Activated CD4-positive, alpha-beta T cell treated with anti-CD3 and anti-CD28 coated beads, Interleukin-2, Interleukin-6, amounts not matched to agents 100 ng/mL and 50 ng/mL, durations not matched to agents 16 hours and 8 hours (primary cell): ENCODE results near the gene SNAPIN.
"Not testable (repeated sequence)": the region's sequence is repeated elsewhere in the genome, so short reads cannot be mapped to it uniquely, and the experiment has no call there.

Experiments
- DNase-seq: peaks from one replicate; pipeline ENCODE4 v3.0.0-alpha.2; 2020

SNAPIN gene

DNA sequence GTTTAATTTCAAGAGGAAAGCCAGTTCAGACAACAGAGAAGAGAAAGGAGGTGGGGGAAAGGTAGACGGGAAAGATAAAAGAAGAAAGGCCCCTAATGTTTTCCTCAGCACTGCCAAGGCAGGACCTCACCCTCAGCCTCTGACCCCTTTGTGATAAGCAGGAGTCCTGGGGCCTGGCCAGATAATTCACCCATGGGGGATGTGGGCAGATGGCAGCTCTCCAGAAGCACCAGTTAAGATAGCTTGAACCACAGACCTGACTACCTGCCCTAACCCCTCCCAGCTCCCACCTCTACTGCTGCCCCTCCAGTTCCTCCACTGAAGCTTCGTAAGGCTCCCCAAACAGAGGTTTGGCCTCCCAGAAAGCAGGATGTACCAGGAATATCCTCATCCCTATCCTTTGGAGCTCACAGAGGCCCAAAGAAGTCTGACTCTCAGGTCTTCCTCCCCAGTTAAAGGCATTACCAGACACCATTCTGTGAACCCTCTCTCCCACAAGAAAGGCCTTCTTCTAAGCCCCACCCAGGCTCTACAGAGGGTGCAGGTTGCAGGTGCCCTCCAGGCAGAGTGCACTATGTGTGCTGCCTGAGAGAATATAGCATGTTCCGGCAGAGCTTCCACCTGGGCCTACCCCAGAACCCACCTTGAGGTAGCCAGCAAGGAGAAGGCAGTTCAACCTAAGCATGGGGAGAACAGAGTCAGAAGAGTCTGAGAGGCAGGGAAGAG is 9.2 kb upstream of the SNAPIN start:
- DNase-seq, result no peak

DNA sequence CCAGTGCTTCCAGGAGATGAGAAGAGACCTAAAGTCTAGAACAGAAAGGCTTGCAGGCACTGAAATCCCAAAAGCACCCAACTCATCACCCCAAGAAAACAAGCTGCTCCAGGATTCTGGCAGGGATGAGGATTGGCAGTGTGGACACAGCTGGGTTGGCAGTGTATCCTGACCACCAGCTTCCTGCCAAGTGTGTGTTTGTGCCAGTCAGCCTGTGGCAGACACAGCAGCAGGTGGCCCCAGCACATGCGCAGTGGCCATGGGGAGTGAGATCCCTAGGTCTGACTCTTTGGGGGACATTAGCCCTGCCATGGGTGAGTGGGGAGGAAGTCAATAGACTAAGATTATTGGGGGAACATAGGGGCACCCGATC is 8.7 kb upstream of the SNAPIN start:
- no peak for DNase-seq

DNA sequence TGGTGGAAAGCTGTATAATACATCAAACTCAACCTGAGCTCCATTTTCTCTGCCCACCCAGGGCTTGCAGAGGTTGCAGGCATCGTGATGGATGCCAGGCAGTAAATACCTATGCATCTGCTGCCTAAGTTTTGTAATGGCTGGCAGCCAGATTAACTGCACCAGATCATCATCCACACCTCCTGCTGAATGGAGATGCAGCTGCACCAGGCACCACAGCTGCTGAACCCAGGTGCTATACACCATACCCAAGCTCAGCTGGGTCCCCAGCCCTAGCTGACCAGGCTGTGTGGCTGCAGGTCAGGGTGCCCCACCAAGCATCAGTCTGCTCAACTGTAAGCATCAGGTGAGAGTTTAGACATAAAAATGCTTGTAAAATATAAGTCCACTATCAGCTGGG is 6.7 kb upstream of the SNAPIN start:
- no peak for DNase-seq

DNA sequence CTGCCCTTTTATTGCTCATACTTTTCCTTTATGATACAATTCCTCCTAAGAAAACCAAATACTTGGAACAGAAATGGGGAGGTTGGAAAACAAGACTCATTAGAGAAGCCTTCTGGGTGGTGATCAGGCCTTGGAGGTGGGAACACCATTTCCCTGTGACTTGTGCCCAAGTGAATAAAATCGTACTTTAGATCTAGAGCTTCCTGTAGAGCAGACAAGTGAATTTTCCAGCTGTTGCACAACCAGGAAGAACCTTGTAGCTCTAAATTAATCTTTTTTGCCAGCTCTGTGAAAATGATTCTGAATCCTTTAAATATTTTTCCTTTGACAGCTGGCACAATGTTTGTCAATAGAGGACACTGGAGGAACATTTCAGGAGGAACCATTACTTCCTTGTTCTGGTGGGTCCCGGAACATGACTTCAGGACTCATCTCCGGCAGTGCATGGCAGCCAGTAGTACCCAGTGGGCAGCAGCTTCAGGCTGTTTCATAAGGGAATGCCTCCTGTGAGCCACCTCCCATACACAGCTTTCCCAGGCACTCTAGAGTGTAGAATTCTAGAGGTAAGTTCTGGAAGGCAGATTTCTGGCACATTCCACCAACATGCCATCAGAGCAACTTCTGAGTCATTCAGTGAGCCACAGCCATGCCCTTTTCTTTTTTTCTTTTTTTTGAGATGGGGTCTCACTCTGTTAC is 5.5 kb upstream of the SNAPIN start:
- no peak for DNase-seq

DNA sequence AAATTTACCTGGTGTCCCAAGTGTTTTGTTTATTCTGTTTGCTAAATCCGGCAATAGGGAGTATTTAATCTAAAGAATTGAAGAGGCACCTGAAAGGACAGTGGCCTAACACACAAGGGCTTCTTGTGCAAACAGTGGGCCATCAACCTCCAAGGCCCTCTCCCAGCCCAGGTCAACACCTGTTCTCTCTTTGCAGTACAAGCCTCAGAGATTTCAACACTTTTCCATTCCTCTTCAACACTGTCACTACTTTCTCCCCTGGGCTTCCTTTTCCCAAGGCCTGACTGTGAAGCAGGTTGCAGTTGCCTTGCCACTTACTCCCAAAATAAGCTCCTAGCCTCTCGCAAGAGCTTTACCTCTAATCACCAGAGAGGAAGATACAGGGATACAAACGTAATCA is 3.2 kb upstream of the SNAPIN start:
- no peak for DNase-seq

DNA sequence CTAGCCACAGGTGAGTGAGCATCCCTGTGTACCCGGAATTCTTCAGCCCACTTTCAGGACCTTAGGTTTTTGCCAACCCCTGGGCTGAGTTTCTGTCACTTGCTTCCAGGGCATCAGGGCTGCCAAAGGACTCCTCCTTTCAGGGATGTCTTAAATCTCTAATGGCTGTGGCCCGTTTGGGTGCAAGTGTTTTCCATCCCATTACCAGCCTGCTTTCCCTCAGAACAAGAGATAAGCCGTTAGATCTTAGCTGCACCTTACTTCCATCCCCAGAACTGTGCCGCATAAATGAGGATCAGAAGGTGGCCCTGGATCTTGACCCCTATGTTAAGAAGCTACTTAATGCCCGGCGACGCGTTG is 652 bp downstream of the SNAPIN start:
- no peak for DNase-seq

DNA sequence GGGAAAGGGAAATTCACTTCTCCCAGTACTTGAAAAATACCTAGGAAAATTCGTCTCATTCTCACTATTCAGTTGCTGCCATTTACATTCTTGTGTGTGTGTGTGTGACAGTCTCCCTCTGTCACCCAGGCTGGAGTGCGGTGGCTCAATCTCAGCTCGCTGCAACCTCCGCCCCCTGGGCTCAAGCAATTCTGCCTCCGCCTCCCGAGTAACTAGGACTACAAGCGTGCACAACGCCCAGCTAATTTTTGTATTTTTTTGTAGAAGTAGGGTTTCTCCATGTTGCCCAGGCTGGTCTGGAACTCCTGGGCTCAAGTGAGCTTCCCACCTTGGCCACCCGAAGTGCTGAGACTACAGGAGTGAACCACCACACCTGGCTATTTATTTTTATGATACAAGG is 1.2 kb downstream of the SNAPIN start:
- DNase-seq, result no peak

DNA sequence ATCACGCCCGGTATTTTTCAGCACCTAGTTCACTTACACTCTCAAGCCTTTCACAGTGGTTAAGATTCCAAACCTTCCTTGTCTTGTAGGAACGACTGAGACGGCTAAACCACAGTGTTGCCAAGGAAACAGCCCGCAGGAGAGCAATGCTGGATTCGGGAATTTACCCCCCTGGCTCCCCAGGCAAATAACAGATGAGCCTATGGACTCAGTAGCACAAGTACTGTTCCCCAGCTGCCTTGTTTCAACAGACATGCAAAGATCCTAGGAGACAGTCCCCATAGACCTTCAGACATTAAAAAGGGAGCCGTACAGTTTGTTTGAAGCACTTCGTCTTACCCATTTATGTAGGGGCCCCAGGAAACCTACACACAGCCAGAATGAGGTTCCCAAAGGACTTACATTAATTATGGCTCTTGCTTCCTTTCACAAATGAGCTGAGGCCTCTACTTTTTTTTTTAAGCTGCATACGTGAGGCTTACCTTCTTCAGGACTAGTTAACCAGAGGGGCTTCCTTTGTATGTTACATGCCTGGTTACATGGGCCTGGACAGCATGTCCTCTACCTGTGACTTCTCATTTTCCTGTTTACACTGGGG is 2.7 kb downstream of the SNAPIN start:
- DNase-seq, result no peak

DNA sequence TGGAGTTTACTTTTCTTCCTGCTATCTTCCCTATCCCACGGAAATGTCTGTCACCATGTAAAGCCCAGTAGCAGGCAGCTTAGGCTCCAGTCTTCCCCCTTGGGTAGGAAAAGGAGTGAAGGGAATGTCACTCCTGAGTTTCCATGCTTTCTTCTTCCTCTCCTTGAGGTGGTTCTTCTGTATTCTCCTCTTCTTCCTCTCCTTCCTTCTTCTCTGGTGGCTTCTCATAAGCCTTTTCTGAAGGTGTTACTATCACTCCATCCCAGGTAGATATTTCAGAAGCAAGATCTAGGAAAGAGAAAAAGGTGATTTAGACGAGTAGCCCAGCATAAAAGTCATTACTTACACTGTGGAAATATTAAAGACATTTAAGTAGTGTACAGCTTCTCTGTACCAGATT is 3.8 kb downstream of the SNAPIN start:
- no peak for DNase-seq

DNA sequence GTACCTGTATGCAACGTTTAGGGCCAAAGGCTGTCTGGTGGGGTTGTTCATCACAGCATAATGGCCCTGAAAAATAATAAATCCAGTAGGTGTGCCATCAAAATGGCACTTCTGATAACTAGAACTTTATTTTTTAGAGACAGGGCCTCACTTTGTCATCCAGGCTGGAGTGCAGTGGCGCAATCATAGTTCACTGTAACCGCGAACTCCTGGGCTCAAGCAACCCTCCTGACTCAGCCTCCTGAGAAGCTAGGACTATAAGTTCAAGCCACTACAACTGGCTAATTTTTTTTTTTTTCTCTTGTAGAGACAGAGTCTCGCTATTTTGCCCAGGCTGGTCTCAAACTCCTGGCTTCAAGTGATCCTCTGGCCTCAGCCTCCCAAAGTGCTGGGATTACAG is 4.7 kb downstream of the SNAPIN start:
- DNase-seq, result no peak

DNA sequence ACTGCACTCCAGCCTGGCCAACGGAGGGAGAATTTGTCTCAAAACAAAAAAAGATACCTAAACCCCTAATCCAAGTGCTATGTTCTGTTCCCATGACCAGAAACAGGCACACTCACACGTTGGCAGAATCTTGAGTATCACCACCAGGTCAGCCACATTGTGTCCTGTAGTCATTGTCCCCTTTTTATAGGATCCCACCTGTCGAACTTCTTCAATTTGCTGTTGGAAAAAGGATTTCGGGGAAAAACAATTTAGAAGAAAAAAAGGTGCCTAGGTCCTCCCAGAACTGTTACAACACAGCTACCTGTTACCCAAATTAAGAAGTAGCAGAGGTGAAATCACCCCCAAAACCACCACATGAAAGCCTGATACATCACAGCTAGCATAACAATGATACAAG is 8.9 kb downstream of the SNAPIN start:
- no peak for DNase-seq

DNA sequence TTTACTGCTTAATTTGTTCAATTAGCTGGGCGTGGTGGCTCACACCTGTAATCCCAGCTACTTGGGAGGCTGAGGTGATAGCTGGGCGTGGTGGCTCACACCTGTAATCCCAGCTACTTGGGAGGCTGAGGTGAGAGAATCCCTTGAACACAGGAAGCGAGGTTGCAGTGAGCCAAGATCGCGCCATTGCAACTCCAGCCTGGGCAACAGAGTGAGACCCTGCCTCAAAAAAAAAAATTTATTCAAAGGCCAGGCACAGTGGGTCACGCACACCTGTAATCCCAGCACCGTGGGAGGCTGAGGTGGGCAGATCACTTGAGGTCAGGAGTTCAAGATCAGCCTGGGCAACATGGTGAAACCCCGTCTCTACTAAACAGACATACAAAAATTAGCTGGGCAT is 10.2 kb downstream of the SNAPIN start:
- not testable (repeated sequence) for DNase-seq

DNA sequence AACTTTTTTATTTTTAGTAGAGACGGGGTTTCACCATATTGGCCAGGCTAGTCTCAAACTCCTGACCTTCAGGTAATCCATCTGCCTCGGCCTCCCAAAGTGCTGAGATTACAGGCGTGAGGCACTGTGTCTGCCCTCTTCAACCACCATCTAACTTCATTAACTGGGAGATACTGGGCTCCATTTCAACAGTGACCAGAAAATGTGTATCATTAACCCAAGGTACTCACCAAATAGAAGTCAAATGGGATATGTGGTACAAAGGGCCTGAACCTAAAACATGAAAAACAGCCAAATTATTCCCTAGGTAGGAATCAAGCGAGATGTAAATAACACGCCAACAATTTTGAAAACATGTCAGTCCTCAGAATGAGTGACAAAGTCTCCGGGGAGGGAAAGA is 11.1 kb downstream of the SNAPIN start:
- no peak for DNase-seq

DNA sequence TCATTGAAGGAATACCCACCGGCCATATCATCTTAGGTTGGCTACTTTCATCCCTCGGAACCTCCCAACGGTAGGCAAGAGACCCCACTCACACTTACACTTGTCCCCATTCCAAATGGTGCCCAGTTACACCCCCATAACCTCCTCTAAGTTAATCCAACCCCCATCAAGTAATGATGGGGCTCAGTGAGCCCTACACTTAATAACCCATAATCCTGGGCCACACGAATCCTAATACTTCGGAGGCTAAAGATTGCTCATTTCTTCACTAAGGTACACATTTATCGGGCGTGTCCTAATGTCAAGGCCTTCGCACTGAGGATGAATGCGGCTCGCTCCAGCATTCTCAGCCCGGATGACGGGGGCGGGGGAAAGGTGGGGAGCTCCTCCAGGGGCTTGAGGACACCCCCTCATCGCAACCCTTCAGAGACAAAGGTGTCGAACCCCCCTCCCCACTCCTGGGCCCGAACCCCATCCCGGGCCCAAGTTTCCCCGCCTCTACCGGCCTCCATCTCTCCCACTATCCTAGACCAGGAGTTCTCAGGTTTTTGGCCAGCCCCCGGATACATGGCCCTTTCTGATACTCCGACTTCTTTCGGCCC is 11.9 kb downstream of the SNAPIN start:
- DNase-seq, result no peak

DNA sequence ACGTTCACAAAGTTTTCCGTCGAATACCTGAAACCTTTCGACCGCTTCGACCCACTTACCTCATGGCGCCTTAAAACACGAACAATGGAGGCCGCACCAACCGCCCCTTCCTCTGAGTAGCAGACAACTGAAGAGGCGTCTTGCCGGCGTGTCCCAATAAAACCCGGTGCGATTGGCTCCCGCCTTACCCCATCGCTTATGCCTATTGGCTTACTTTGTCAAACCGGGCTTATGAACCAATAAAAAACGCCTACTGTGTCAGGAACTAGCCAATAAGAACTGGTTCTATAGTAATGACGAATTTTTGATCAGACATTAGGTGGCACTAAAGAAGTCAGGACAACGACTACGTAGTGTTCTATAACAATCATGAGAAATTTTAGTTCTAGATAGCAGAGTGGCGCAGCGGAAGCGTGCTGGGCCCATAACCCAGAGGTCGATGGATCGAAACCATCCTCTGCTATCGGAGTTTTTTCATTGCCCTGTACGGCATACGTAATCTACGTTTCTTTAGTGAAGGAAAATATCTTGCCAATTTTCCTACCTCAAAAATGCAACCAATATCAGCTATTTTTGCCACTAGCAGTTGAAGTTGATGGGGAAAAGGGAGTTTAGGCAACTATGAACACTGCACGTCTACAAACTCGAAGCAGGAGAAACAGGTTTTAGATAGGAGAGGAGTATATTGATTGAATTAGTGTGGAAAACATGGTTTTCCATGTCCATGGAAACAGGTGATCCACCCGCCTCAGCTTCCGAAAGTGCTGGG is 12.5 kb downstream of the SNAPIN start, which contains the start of gene ILF2:
TSS of gene ILF2 (minus strand) at position 135 of the 769 bp plus-strand sequence. CDS start at position 64, 71 bp downstream.
- DNase-seq, result peak; percentile 99

DNA sequence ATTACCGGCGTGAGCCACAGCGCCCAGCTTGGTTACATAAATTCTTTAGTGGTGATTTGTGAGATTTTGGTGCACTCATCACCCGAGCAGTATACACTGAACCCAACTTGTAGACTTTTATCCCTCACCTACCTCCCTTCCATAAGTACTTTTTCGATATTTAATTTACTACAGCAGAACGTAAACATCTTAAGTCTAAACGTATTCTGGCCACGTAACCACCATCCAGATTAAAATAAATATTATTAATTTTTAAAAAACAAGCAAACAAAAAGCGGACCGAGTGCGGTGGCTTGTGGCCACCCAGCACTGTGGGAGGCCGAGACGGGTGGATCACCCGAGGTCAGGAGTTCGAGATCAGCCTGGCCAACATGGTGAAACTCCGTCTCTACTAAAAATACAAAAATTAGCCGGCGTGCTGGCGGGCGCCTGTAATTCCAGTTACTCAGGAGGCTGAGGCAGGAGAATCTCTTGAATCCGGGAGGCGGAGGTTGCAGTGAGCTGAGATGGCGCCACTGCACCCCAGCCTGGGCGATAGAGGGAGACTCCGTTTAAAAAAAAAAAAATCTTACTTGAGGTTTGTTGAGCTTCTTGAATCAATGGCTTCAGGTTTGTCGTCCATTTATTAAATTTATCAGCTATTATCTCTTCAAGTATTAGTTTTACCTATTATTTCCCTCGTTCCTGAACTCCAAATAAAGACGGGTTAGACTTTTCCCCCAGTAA is 13.3 kb downstream of the SNAPIN start:
- peak; percentile 70 for DNase-seq

DNA sequence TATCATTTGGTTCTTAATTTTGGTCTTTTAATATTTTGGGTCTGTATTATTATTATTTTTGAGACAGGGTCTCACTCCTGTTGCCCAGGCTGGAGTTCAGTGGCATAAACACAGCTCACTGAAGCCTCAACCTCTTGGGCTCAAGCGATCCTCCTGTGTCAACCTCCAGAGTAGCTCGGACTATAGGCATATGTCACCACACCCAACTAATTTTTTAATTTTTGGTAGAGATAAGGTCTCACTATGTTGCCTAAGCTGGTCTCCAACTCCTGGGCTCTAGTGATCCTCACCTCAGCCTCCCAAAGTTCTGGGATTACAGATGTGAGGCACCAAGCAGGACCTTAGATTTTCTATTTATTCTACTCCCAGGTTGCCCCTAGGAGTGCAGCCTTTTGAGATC is 15.0 kb downstream of the SNAPIN start:
- DNase-seq, result no peak

DNA sequence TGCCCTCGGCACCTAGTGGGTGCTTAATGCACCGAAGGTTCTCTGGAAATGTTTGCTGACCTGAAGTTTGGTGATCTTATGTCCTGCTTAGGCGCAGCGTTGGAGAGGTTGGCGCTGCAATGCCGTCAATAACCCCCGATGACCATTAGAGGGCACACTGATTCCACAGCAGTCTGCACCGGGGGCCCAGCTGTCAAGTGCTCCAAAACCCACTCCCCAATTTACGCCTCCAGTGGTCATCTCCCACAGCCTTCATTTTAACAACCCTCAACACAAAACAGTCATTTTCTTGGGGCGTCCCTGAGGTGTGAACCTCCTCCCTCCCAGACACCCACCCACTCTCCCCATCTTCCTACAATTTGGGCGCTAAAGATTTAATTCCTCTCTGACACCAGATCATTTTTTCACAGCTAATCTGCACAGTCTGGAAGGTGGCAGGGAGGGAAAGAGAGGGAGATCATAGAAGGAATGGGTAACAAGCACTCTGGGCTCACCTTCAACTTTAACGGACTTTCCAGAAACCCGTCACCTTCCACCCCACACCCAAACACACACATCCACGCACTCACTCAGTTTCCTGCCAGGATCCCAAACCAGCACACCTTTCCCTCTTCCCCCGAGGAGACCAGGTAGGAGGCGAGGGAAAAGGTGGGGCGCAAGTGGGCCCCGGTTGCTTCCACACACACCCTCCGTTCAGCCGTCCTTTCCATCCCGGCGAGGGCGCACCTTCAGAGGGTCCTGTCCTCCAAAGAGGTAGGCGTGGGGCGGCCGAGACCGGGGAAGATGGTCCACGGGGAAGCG is 19.4 kb downstream of the SNAPIN start:
- peak; percentile 69 for DNase-seq

DNA sequence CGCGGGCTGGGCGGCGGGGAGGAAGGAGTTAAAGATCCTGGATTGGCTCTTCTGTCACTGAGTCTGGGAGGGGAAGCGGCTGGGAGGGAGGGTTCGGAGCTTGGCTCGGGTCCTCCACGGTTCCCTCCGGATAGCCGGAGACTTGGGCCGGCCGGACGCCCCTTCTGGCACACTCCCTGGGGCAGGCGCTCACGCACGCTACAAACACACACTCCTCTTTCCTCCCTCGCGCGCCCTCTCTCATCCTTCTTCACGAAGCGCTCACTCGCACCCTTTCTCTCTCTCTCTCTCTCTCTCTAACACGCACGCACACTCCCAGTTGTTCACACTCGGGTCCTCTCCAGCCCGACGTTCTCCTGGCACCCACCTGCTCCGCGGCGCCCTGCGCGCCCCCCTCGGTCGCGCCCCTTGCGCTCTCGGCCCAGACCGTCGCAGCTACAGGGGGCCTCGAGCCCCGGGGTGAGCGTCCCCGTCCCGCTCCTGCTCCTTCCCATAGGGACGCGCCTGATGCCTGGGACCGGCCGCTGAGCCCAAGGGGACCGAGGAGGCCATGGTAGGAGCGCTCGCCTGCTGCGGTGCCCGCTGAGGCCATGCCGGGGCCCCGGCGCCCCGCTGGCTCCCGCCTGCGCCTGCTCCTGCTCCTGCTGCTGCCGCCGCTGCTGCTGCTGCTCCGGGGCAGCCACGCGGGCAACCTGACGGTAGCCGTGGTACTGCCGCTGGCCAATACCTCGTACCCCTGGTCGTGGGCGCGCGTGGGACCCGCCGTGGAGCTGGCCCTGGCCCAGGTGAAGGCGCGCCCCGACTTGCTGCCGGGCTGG is 20.2 kb downstream of the SNAPIN start, which contains the start of gene NPR1:
TSS of gene NPR1 (plus strand) at position 170 of the 818 bp plus-strand sequence. CDS start at position 591, 421 bp downstream.
- DNase-seq, result peak; percentile 21

DNA sequence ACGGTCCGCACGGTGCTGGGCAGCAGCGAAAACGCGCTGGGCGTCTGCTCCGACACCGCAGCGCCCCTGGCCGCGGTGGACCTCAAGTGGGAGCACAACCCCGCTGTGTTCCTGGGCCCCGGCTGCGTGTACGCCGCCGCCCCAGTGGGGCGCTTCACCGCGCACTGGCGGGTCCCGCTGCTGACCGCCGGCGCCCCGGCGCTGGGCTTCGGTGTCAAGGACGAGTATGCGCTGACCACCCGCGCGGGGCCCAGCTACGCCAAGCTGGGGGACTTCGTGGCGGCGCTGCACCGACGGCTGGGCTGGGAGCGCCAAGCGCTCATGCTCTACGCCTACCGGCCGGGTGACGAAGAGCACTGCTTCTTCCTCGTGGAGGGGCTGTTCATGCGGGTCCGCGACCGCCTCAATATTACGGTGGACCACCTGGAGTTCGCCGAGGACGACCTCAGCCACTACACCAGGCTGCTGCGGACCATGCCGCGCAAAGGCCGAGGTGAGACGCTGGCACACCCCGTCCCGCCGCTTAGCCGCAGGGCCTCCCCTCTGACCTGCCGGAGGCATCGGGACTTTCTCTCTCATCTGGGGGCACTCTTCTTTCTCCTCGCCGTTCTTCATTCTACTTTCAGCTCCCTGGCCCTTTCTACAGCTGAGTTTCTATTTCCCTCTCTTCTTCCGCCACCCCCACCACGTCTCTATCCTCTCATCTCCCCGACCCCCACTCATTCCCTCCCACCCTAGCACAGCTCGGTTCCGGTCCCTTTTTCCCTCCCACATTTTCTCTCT is 21.0 kb downstream of the SNAPIN start:
- DNase-seq, result no peak
